ENCODE measurements around the gene IVL.

Gene IVL

DNA sequence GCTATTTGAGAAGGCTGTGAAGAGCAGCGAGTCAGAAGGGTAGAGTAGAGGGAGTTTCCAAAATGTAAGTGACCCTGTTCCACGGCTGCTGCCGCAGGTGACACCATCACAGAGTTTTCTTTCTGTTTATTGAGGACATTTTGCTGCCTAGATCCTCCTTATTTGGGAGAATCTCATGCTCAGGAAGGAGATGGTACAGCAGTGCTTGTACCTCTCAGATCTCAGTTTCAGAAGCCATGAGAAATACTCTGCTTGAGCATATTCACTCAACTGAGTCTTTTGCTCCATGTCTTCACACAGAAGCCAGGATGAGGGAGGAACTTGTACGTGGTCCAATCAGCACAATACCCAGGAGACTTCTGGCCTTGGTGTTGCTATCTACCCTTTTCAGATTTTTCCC is 47.0 kb upstream of the IVL start:
- no peak overlapping the region for H3K14ac ChIP-seq (ENCODE audit: low read length)
- H3K9me3 ChIP-seq (replicated peaks in 1 of 2; ENCODE audit: control insufficient read depth in 2 of 2, insufficient read depth in 1 of 2, low read depth in 1 of 2, low read length in 2 of 2): peaks cover 0 to 8% of the 10 kb centered on the region in 2 donors
- no CpG with 5 or more reads among the region's 4 CpGs for WGBS, 2 donors (ENCODE audit: extremely low coverage in 2 of 2, insufficient read length in 2 of 2, insufficient replicate concordance in 1 of 2)
- H2BK15ac ChIP-seq (ENCODE audit: low read length): no peak overlapping the region
- no peaks in the 10 kb centered on the region for H3K4me1 ChIP-seq (ENCODE audit: control insufficient read depth in 2 of 2, insufficient read depth in 1 of 2, low read depth in 1 of 2, low read length in 2 of 2)
- no peak overlapping the region for H3K23ac ChIP-seq (ENCODE audit: low read depth, low read length, poor library complexity)
- no peaks in the 10 kb centered on the region for H3K27me3 ChIP-seq (ENCODE audit: control insufficient read depth in 3 of 3, insufficient read depth in 3 of 3, low read depth in 1 of 3, low read length in 3 of 3)
- no peak for DNase-seq (ENCODE audit: low spot score)
- H3K36me3 ChIP-seq (replicated peaks in 1 of 2; ENCODE audit: control insufficient read depth in 2 of 2, insufficient read depth in 2 of 2, low read length in 2 of 2): no peaks in the 10 kb centered on the region
- H3K79me1 ChIP-seq (ENCODE audit: low read depth, low read length): no peaks in the 10 kb centered on the region
- H3K18ac ChIP-seq (ENCODE audit: low read length): no peak overlapping the region
- no peak overlapping the region for H3K4ac ChIP-seq (ENCODE audit: low read length)
- H2AFZ ChIP-seq (ENCODE audit: low read length): no peak overlapping the region
- no peak overlapping the region for H4K8ac ChIP-seq (ENCODE audit: low read depth, low read length)
- H2AK5ac ChIP-seq (ENCODE audit: low read depth, low read length): no peak overlapping the region
- H4K91ac ChIP-seq (ENCODE audit: low read depth, low read length, poor library complexity): no peak overlapping the region
- H2BK120ac ChIP-seq (ENCODE audit: low read depth, low read length): no peak overlapping the region
- H3K4me3 ChIP-seq (ENCODE audit: low read length in 2 of 2): no peak overlapping the region
- H3K27ac ChIP-seq (replicated peaks; ENCODE audit: low read length): no peak overlapping the region
- H3K4me2 ChIP-seq (ENCODE audit: insufficient read depth, low read length, poor library complexity, severe bottlenecking): no peak overlapping the region
- H2BK12ac ChIP-seq (ENCODE audit: low read length): no peak overlapping the region
- H2BK5ac ChIP-seq (ENCODE audit: low read length): no peak overlapping the region
- H3K9ac ChIP-seq (ENCODE audit: low read depth, low read length, poor library complexity): no peak overlapping the region

DNA sequence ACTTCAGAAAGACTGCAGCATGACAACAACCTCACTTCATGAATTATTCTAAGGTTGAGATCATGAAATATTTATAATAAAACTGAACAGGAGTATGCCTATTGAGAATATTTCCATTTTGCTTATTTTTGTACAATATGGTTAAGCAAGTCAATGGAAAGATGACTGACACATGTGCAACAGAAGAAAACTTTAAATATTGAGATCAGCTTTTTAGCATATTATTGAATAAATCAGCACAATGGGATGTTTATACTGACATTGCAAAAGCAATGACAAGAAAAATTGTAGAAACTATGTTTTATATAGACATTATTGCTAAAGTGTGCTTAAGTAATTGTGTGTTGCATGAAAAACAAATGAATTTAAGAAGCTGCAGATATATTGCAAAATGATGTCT is 43.9 kb upstream of the IVL start:
- no peak overlapping the region for H4K91ac ChIP-seq (ENCODE audit: low read depth, low read length, poor library complexity)
- H3K79me1 ChIP-seq (ENCODE audit: low read depth, low read length): no peaks in the 10 kb centered on the region
- H3K14ac ChIP-seq (ENCODE audit: low read length): no peak overlapping the region
- H3K36me3 ChIP-seq (replicated peaks in 1 of 2; ENCODE audit: control insufficient read depth in 2 of 2, insufficient read depth in 2 of 2, low read length in 2 of 2): no peaks in the 10 kb centered on the region
- H2BK120ac ChIP-seq (ENCODE audit: low read depth, low read length): no peak overlapping the region
- no peak overlapping the region for H4K8ac ChIP-seq (ENCODE audit: low read depth, low read length)
- no peak overlapping the region for H2BK12ac ChIP-seq (ENCODE audit: low read length)
- H3K27me3 ChIP-seq (ENCODE audit: control insufficient read depth in 3 of 3, insufficient read depth in 3 of 3, low read depth in 1 of 3, low read length in 3 of 3): no peaks in the 10 kb centered on the region
- H3K4me1 ChIP-seq (ENCODE audit: control insufficient read depth in 2 of 2, insufficient read depth in 1 of 2, low read depth in 1 of 2, low read length in 2 of 2): no peaks in the 10 kb centered on the region
- no peak overlapping the region for H3K4me2 ChIP-seq (ENCODE audit: insufficient read depth, low read length, poor library complexity, severe bottlenecking)
- H3K4me3 ChIP-seq (ENCODE audit: low read length in 2 of 2): no peak overlapping the region
- H2AFZ ChIP-seq (ENCODE audit: low read length): no peak overlapping the region
- no peak overlapping the region for H3K23ac ChIP-seq (ENCODE audit: low read depth, low read length, poor library complexity)
- no peak overlapping the region for H2AK5ac ChIP-seq (ENCODE audit: low read depth, low read length)
- H2BK5ac ChIP-seq (ENCODE audit: low read length): no peak overlapping the region
- no peak for DNase-seq (ENCODE audit: low spot score)
- H3K18ac ChIP-seq (ENCODE audit: low read length): no peak overlapping the region
- H3K4ac ChIP-seq (ENCODE audit: low read length): no peak overlapping the region
- no peak overlapping the region for H3K9ac ChIP-seq (ENCODE audit: low read depth, low read length, poor library complexity)
- no peak overlapping the region for H3K27ac ChIP-seq (replicated peaks; ENCODE audit: low read length)
- no peak overlapping the region for H2BK15ac ChIP-seq (ENCODE audit: low read length)
- peaks cover 0 to 4% of the 10 kb centered on the region in 2 donors for H3K9me3 ChIP-seq (replicated peaks in 1 of 2; ENCODE audit: control insufficient read depth in 2 of 2, insufficient read depth in 1 of 2, low read depth in 1 of 2, low read length in 2 of 2)

DNA sequence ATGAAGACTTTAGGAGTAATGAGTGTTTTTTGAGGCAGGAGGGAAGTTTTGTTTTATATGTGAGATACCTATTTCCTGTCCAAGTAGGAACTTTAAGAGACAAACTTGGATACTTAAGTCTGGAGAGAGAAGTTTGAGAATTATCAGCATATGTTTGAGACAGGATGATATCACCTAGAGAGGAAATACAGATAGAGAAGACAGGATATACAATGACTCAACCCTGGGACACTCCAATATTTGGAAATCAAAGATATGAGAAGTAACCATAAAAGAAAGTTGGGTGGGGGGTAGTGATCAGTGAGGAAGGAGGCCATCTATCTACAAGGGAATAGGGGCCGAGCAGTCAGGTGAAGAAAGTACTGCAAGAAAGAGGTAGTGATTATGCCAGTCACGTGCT is 42.0 kb upstream of the IVL start:
- H3K4me3 ChIP-seq (ENCODE audit: low read length in 2 of 2): no peak overlapping the region
- no peaks in the 10 kb centered on the region for H3K4me1 ChIP-seq (ENCODE audit: control insufficient read depth in 2 of 2, insufficient read depth in 1 of 2, low read depth in 1 of 2, low read length in 2 of 2)
- no peak overlapping the region for H2AK5ac ChIP-seq (ENCODE audit: low read depth, low read length)
- no peak overlapping the region for H3K27ac ChIP-seq (replicated peaks; ENCODE audit: low read length)
- no peaks in the 10 kb centered on the region for H3K27me3 ChIP-seq (ENCODE audit: control insufficient read depth in 3 of 3, insufficient read depth in 3 of 3, low read depth in 1 of 3, low read length in 3 of 3)
- no peaks in the 10 kb centered on the region for H3K36me3 ChIP-seq (replicated peaks in 1 of 2; ENCODE audit: control insufficient read depth in 2 of 2, insufficient read depth in 2 of 2, low read length in 2 of 2)
- no peak overlapping the region for H3K14ac ChIP-seq (ENCODE audit: low read length)
- no peak overlapping the region for H2AFZ ChIP-seq (ENCODE audit: low read length)
- no peak overlapping the region for H3K4ac ChIP-seq (ENCODE audit: low read length)
- H3K9ac ChIP-seq (ENCODE audit: low read depth, low read length, poor library complexity): no peak overlapping the region
- no peak overlapping the region for H4K8ac ChIP-seq (ENCODE audit: low read depth, low read length)
- no peak overlapping the region for H2BK15ac ChIP-seq (ENCODE audit: low read length)
- WGBS, 2 donors (ENCODE audit: extremely low coverage in 2 of 2, insufficient read length in 2 of 2, insufficient replicate concordance in 1 of 2): no CpG with 5 or more reads among the region's 2 CpGs
- no peaks in the 10 kb centered on the region for H3K79me1 ChIP-seq (ENCODE audit: low read depth, low read length)
- H2BK12ac ChIP-seq (ENCODE audit: low read length): no peak overlapping the region
- H2BK5ac ChIP-seq (ENCODE audit: low read length): no peak overlapping the region
- no peak overlapping the region for H3K4me2 ChIP-seq (ENCODE audit: insufficient read depth, low read length, poor library complexity, severe bottlenecking)
- H2BK120ac ChIP-seq (ENCODE audit: low read depth, low read length): no peak overlapping the region
- peaks cover 0 to 4% of the 10 kb centered on the region in 2 donors for H3K9me3 ChIP-seq (replicated peaks in 1 of 2; ENCODE audit: control insufficient read depth in 2 of 2, insufficient read depth in 1 of 2, low read depth in 1 of 2, low read length in 2 of 2)
- no peak for DNase-seq (ENCODE audit: low spot score)
- H3K23ac ChIP-seq (ENCODE audit: low read depth, low read length, poor library complexity): no peak overlapping the region
- no peak overlapping the region for H3K18ac ChIP-seq (ENCODE audit: low read length)
- H4K91ac ChIP-seq (ENCODE audit: low read depth, low read length, poor library complexity): no peak overlapping the region

DNA sequence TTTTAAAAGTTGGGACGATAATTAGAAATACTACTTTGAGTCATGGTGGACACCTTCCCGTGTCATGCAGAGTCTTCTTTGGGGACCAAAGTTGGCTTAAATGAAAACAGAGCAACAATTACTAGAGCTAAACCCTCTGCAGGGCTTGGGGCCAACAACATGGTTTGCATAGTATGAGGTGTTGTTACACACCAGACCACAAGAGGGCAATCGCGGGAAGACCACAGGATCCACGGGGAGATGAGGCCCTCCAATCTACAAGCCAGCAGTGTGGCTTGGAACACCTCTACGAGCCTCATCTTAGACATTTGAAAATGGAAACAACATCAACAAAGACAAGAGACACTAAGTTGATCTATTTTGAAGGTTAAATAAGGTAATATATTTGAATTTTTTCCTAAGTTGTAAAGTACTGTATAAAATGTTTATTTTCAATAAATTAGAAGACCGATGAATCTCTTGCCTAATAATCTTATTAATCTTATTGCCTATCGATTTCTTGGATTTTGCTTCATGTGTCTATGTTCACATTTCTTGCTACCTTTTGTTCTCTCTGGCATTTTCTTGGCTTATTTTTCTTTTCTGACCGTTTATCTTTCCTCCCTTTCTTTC is 38.4 kb upstream of the IVL start:
- Histone ChIP-seq H4K91ac (ENCODE audit: low read depth, low read length, poor library complexity) (no peak overlapping the region), H2AK5ac (ENCODE audit: low read depth, low read length) (no peak overlapping the region), H3K18ac (ENCODE audit: low read length) (no peak overlapping the region), H3K23ac (ENCODE audit: low read depth, low read length, poor library complexity) (no peak overlapping the region), H3K79me1 (ENCODE audit: low read depth, low read length) (no peaks in the 10 kb centered on the region), H3K9me3 (replicated peaks in 1 of 2; ENCODE audit: control insufficient read depth in 2 of 2, insufficient read depth in 1 of 2, low read depth in 1 of 2, low read length in 2 of 2) (no peaks in the 10 kb centered on the region), H3K27ac (replicated peaks; ENCODE audit: low read length) (no peak overlapping the region), H2BK5ac (ENCODE audit: low read length) (no peak overlapping the region), H3K4me2 (ENCODE audit: insufficient read depth, low read length, poor library complexity, severe bottlenecking) (no peak overlapping the region), H3K14ac (ENCODE audit: low read length) (no peak overlapping the region), H2AFZ (ENCODE audit: low read length) (no peak overlapping the region), H3K4me1 (ENCODE audit: control insufficient read depth in 2 of 2, insufficient read depth in 1 of 2, low read depth in 1 of 2, low read length in 2 of 2) (no peaks in the 10 kb centered on the region), H3K27me3 (ENCODE audit: control insufficient read depth in 3 of 3, insufficient read depth in 3 of 3, low read depth in 1 of 3, low read length in 3 of 3) (no peaks in the 10 kb centered on the region), H2BK120ac (ENCODE audit: low read depth, low read length) (no peak overlapping the region), H3K36me3 (replicated peaks in 1 of 2; ENCODE audit: control insufficient read depth in 2 of 2, insufficient read depth in 2 of 2, low read length in 2 of 2) (no peaks in the 10 kb centered on the region), H3K4ac (ENCODE audit: low read length) (no peak overlapping the region), H2BK15ac (ENCODE audit: low read length) (no peak overlapping the region), H3K4me3 (ENCODE audit: low read length in 2 of 2) (no peak overlapping the region), H3K9ac (ENCODE audit: low read depth, low read length, poor library complexity) (no peak overlapping the region), H4K8ac (ENCODE audit: low read depth, low read length) (no peak overlapping the region), H2BK12ac (ENCODE audit: low read length) (no peak overlapping the region)
- WGBS, 2 donors (ENCODE audit: extremely low coverage in 2 of 2, insufficient read length in 2 of 2, insufficient replicate concordance in 1 of 2): no CpG with 5 or more reads among the region's 9 CpGs
- DNase-seq (ENCODE audit: low spot score): peak; percentile 58

Measured in neuronal stem cell (in vitro differentiated cells).